Measurements from ENCODE around the gene MAN1C1. TPM values are rescaled to one million over a fixed set of nuclear protein-coding genes. Genes with fewer than 3 reads are reported as not detected.

MAN1C1 gene
- polyA plus RNA-seq, 1 donor from 2014 or later = 1.3 TPM

- Histone ChIP-seq H3K27me3 (ENCODE audit: insufficient read depth, low read depth, low read length) (no peaks in the 10 kb centered on the region), H3K79me2 (replicated peaks; ENCODE audit: insufficient read depth, low read length) (no peaks in the 10 kb centered on the region), H3K9me3 (ENCODE audit: low read length) (no peaks in the 10 kb centered on the region), H3F3A (ENCODE audit: insufficient read depth, low read length, poor library complexity, severe bottlenecking) (no peaks in the 10 kb centered on the region), H3K9me2 (ENCODE audit: insufficient read depth, low read length) (no peaks in the 10 kb centered on the region), H4K20me1 (ENCODE audit: insufficient read depth) (no peaks in the 10 kb centered on the region), H3K9ac (ENCODE audit: low read length) (no peak overlapping the region), H2AFZ (ENCODE audit: low read depth, low read length) (no peak overlapping the region), H3K4me2 (ENCODE audit: low read length) (no peak overlapping the region), H3K27ac (ENCODE audit: low read length) (no peak overlapping the region), H3K36me3 (ENCODE audit: insufficient read depth, low read length) (no peaks in the 10 kb centered on the region), H3K4me3 (ENCODE audit: low read length) (no peak overlapping the region)
- no peak for TF ChIP-seq POLR2AphosphoS5 (IDR thresholded peaks at IDR 0.05)
- no peak for TF ChIP-seq MXI1 (conservative IDR thresholded peaks at IDR 0.05; ENCODE audit: poor library complexity, severe bottlenecking)
- no peak for TF ChIP-seq EP300 (conservative IDR thresholded peaks at IDR 0.05; ENCODE audit: poor library complexity, severe bottlenecking)
- TF ChIP-seq EZH2 (IDR thresholded peaks at IDR 0.05; ENCODE audit: borderline replicate concordance, insufficient read depth, low read length, poor library complexity, severe bottlenecking) = no peak
- TF ChIP-seq, protein P1, sequence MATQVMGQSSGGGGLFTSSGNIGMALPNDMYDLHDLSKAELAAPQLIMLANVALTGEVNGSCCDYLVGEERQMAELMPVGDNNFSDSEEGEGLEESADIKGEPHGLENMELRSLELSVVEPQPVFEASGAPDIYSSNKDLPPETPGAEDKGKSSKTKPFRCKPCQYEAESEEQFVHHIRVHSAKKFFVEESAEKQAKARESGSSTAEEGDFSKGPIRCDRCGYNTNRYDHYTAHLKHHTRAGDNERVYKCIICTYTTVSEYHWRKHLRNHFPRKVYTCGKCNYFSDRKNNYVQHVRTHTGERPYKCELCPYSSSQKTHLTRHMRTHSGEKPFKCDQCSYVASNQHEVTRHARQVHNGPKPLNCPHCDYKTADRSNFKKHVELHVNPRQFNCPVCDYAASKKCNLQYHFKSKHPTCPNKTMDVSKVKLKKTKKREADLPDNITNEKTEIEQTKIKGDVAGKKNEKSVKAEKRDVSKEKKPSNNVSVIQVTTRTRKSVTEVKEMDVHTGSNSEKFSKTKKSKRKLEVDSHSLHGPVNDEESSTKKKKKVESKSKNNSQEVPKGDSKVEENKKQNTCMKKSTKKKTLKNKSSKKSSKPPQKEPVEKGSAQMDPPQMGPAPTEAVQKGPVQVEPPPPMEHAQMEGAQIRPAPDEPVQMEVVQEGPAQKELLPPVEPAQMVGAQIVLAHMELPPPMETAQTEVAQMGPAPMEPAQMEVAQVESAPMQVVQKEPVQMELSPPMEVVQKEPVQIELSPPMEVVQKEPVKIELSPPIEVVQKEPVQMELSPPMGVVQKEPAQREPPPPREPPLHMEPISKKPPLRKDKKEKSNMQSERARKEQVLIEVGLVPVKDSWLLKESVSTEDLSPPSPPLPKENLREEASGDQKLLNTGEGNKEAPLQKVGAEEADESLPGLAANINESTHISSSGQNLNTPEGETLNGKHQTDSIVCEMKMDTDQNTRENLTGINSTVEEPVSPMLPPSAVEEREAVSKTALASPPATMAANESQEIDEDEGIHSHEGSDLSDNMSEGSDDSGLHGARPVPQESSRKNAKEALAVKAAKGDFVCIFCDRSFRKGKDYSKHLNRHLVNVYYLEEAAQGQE (IDR thresholded peaks at IDR 0.05; ENCODE audit: borderline replicate concordance) = no peak
- TF ChIP-seq, protein P2, sequence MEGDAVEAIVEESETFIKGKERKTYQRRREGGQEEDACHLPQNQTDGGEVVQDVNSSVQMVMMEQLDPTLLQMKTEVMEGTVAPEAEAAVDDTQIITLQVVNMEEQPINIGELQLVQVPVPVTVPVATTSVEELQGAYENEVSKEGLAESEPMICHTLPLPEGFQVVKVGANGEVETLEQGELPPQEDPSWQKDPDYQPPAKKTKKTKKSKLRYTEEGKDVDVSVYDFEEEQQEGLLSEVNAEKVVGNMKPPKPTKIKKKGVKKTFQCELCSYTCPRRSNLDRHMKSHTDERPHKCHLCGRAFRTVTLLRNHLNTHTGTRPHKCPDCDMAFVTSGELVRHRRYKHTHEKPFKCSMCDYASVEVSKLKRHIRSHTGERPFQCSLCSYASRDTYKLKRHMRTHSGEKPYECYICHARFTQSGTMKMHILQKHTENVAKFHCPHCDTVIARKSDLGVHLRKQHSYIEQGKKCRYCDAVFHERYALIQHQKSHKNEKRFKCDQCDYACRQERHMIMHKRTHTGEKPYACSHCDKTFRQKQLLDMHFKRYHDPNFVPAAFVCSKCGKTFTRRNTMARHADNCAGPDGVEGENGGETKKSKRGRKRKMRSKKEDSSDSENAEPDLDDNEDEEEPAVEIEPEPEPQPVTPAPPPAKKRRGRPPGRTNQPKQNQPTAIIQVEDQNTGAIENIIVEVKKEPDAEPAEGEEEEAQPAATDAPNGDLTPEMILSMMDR (IDR thresholded peaks at IDR 0.05; ENCODE audit: poor library complexity, severe bottlenecking) = no peak
- no peak for TF ChIP-seq SMC3 (conservative IDR thresholded peaks at IDR 0.05; ENCODE audit: poor library complexity)
- no peak for TF ChIP-seq RAD21 (conservative IDR thresholded peaks at IDR 0.05)
- TF ChIP-seq TAF1 (IDR thresholded peaks at IDR 0.05; ENCODE audit: low read depth) = no peak
These were observed 83.0 kb downstream of the MAN1C1 start for GRCh38 chr1:25699500-25700143.

GRCh38 chr1:25700144-25700523 is 83.5 kb downstream of the MAN1C1 start:
- H3K4me2 ChIP-seq (ENCODE audit: low read length) = no peak overlapping the region
- TF ChIP-seq MXI1 (conservative IDR thresholded peaks at IDR 0.05; ENCODE audit: poor library complexity, severe bottlenecking) (no peak), EP300 (conservative IDR thresholded peaks at IDR 0.05; ENCODE audit: poor library complexity, severe bottlenecking) (no peak), SMC3 (conservative IDR thresholded peaks at IDR 0.05; ENCODE audit: poor library complexity) (no peak), TAF1 (IDR thresholded peaks at IDR 0.05; ENCODE audit: low read depth) (no peak), EZH2 (IDR thresholded peaks at IDR 0.05; ENCODE audit: borderline replicate concordance, insufficient read depth, low read length, poor library complexity, severe bottlenecking) (no peak), POLR2AphosphoS5 (IDR thresholded peaks at IDR 0.05) (no peak), RAD21 (conservative IDR thresholded peaks at IDR 0.05) (no peak)
- TF ChIP-seq, protein P1 (IDR thresholded peaks at IDR 0.05; ENCODE audit: borderline replicate concordance) = no peak
- TF ChIP-seq, protein P2 (IDR thresholded peaks at IDR 0.05; ENCODE audit: poor library complexity, severe bottlenecking) = no peak

More at GRCh38 chr1:25700144-25700523, 83.5 kb downstream of the MAN1C1 start:
- H3K27me3 ChIP-seq (ENCODE audit: insufficient read depth, low read depth, low read length) = no peaks in the 10 kb centered on the region
- H3K4me3 ChIP-seq (ENCODE audit: low read length) = no peak overlapping the region
- no peaks in the 10 kb centered on the region for H3K36me3 ChIP-seq (ENCODE audit: insufficient read depth, low read length)
- H3K27ac ChIP-seq (ENCODE audit: low read length) = no peak overlapping the region
- H3K9me3 ChIP-seq (ENCODE audit: low read length) = no peaks in the 10 kb centered on the region
- H3F3A ChIP-seq (ENCODE audit: insufficient read depth, low read length, poor library complexity, severe bottlenecking) = no peaks in the 10 kb centered on the region
- H2AFZ ChIP-seq (ENCODE audit: low read depth, low read length) = no peak overlapping the region
- H4K20me1 ChIP-seq (ENCODE audit: insufficient read depth) = no peaks in the 10 kb centered on the region
- no peaks in the 10 kb centered on the region for H3K79me2 ChIP-seq (replicated peaks; ENCODE audit: insufficient read depth, low read length)
- no peak overlapping the region for H3K9ac ChIP-seq (ENCODE audit: low read length)
- H3K9me2 ChIP-seq (ENCODE audit: insufficient read depth, low read length) = no peaks in the 10 kb centered on the region
